ENCODE results near the gene ICA1. TPM values are rescaled to one million over a fixed set of nuclear protein-coding genes. Genes with fewer than 3 reads are reported as not detected.

The ICA1 gene
- total RNA-seq, 4 donors from 2014 or later = 21.0 to 43.3 (median 26.6) TPM

- Histone ChIP-seq H3K27me3 (no peaks in the 10 kb centered on the region), H3K9me3 (no peaks in the 10 kb centered on the region), H3K36me3 (no peaks in the 10 kb centered on the region), H3K4me1 (no peaks in the 10 kb centered on the region), H3K4me3 (replicated peaks in 1 of 3) (no peak overlapping the region), H3K27ac (no peak overlapping the region)
- DNase-seq = no peak
- no peak for TF ChIP-seq CTCF (IDR thresholded peaks at IDR 0.05)
- TF ChIP-seq POLR2A (IDR thresholded peaks at IDR 0.05) = no peak
- intact Hi-C loops (cut with DNase I) = no loop called here
- 83 to 90% methylated on average over 11 of the region's 11 CpGs for WGBS, 2 donors
Observed at GRCh38 chr7:8147760-8148463, 114.1 kb downstream of the ICA1 start.

DNA sequence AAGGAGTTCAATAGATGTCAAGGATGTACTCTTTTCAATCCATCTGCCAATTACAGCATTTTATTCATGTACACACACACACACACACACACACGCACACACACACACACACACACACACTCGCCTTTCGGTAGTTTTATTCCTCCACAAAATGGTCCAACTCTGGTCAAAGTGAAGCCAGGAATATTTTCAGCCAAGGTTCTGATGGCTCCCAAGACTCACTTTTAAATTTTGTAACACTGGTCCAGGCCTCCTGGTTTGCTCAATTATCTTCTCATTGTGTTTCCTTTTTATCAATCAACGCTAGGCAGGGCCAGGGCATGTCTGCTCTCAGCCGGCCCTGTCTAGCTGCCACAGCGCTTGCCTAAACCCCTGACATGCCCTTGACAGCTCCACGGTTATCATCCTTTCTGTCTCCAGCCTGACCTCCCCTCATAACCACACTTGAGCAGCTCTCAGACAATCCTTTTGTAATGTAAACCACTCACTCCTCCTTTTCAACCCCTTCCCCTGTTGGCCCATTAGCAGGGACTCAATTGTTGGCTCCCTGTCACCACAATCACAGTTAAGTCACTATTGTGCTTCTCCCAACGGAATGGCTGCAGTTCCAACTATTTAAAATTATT lies 115.1 kb downstream of the ICA1 start:
- 69% methylated on average over 8 of the region's 8 CpGs for WGBS, 2 donors
- Histone ChIP-seq H3K9me3 (no peaks in the 10 kb centered on the region), H3K27me3 (no peaks in the 10 kb centered on the region), H3K27ac (no peak overlapping the region), H3K36me3 (no peaks in the 10 kb centered on the region), H3K4me3 (replicated peaks in 1 of 3) (no peak overlapping the region), H3K4me1 (no peaks in the 10 kb centered on the region)
- intact Hi-C loops (cut with DNase I) = no loop called here
- TF ChIP-seq POLR2A (IDR thresholded peaks at IDR 0.05) (no peak), CTCF (IDR thresholded peaks at IDR 0.05) (no peak)
- no peak for DNase-seq

GRCh38 chr7:8146106-8146787 lies 115.7 kb downstream of the ICA1 start:
- Histone ChIP-seq H3K36me3 (no peaks in the 10 kb centered on the region), H3K4me3 (replicated peaks in 1 of 3) (no peak overlapping the region), H3K4me1 (no peaks in the 10 kb centered on the region), H3K27ac (no peak overlapping the region), H3K27me3 (no peaks in the 10 kb centered on the region), H3K9me3 (no peaks in the 10 kb centered on the region)
- no peak for DNase-seq
- intact Hi-C loops (cut with DNase I) = no loop called here
- 66 to 74% methylated on average over 12 of the region's 12 CpGs for WGBS, 2 donors
- TF ChIP-seq CTCF (IDR thresholded peaks at IDR 0.05) = no peak
- TF ChIP-seq POLR2A (IDR thresholded peaks at IDR 0.05) = no peak

GRCh38 chr7:8144856-8145255 lies 117.1 kb downstream of the ICA1 start:
- DNase-seq = no peak
- H3K27ac ChIP-seq = no peak overlapping the region

More at GRCh38 chr7:8144856-8145255, 117.1 kb downstream of the ICA1 start:
- no peak overlapping the region for H3K4me3 ChIP-seq (replicated peaks in 1 of 3)
- no peaks in the 10 kb centered on the region for H3K27me3 ChIP-seq
- WGBS, 2 donors = 97 to 98% methylated on average over 4 of the region's 4 CpGs
- intact Hi-C loops (cut with DNase I) = no loop called here
- no peaks in the 10 kb centered on the region for H3K36me3 ChIP-seq
- no peak for TF ChIP-seq POLR2A (IDR thresholded peaks at IDR 0.05)
- no peak for TF ChIP-seq CTCF (IDR thresholded peaks at IDR 0.05)
- H3K9me3 ChIP-seq = no peaks in the 10 kb centered on the region
- no peaks in the 10 kb centered on the region for H3K4me1 ChIP-seq

All from thyroid gland (tissue), 4 donors.